NB4 (cell line): ENCODE data around the gene SLC24A4.

Experiments used
- DNase-seq: peaks from one replicate; pipeline ENCODE4 v3.0.0; 2010; ENCODE audit warnings: low read depth
- H3K4me3 ChIP-seq: one replicate; pipeline ENCODE4 v1.5.1; 2011; ENCODE audit warnings: mild to moderate bottlenecking, low read depth, low read length, moderate library complexity
- MYC ChIP-seq: IDR thresholded peaks from 2 replicates; pipeline ENCODE4 v1.6.1; 2011; ENCODE audit warnings: low read depth, low read length
- POLR2A ChIP-seq: IDR thresholded peaks from 2 replicates; pipeline ENCODE4 v1.6.1; 2011; ENCODE audit warnings: mild to moderate bottlenecking; ENCODE audit not compliant: insufficient read length; ENCODE audit errors: extremely low read depth
- TF ChIP-seq, protein P1 (sequence below): IDR thresholded peaks from one replicate; pipeline ENCODE4 v1.5.1; 2012; ENCODE audit warnings: low read depth, low read length
- TF ChIP-seq, protein P2 (sequence below): IDR thresholded peaks from 2 replicates; pipeline ENCODE4 v1.6.1; 2011; ENCODE audit warnings: low read depth, low read length

The SLC24A4 gene

DNA sequence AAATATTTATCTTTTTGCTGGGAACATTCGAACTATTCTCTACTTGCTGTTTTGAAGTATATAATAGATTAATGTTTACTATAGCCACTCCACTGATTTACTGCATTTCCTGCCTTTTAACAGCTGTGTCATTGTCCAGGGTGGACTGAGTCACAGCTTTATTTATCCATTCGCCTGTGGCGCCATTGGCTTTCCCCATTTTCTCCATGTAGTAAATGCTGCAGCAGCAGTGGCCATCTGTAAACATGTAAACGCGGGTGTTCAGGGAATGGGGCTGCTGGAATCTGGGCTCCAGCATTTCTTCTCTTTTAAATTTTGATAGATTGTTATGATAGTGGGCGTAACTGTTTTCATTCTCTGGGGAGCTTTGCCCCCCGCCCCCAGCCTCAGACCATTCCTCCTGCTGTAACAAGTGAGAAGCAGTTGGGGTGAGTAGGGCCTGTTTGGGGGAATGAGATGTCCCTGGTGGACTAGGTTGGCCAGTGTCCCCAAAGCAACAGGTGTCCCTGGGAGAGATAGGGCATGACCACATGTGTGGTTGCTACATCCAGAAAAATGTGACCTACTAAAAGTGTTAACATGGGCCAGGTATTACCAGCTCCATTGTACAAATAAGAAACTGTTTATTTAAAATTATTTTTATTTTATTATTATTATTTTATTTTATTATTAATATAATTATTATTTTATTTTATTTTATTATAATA is 223.5 kb downstream of the SLC24A4 start:
- TF ChIP-seq POLR2A (no peak), MYC (no peak)
- TF ChIP-seq, protein P1, sequence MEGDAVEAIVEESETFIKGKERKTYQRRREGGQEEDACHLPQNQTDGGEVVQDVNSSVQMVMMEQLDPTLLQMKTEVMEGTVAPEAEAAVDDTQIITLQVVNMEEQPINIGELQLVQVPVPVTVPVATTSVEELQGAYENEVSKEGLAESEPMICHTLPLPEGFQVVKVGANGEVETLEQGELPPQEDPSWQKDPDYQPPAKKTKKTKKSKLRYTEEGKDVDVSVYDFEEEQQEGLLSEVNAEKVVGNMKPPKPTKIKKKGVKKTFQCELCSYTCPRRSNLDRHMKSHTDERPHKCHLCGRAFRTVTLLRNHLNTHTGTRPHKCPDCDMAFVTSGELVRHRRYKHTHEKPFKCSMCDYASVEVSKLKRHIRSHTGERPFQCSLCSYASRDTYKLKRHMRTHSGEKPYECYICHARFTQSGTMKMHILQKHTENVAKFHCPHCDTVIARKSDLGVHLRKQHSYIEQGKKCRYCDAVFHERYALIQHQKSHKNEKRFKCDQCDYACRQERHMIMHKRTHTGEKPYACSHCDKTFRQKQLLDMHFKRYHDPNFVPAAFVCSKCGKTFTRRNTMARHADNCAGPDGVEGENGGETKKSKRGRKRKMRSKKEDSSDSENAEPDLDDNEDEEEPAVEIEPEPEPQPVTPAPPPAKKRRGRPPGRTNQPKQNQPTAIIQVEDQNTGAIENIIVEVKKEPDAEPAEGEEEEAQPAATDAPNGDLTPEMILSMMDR = no peak
- TF ChIP-seq, protein P2, sequence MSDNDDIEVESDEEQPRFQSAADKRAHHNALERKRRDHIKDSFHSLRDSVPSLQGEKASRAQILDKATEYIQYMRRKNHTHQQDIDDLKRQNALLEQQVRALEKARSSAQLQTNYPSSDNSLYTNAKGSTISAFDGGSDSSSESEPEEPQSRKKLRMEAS = no peak
- DNase-seq = peak; percentile 40
- H3K4me3 ChIP-seq = no peak overlapping the region

DNA sequence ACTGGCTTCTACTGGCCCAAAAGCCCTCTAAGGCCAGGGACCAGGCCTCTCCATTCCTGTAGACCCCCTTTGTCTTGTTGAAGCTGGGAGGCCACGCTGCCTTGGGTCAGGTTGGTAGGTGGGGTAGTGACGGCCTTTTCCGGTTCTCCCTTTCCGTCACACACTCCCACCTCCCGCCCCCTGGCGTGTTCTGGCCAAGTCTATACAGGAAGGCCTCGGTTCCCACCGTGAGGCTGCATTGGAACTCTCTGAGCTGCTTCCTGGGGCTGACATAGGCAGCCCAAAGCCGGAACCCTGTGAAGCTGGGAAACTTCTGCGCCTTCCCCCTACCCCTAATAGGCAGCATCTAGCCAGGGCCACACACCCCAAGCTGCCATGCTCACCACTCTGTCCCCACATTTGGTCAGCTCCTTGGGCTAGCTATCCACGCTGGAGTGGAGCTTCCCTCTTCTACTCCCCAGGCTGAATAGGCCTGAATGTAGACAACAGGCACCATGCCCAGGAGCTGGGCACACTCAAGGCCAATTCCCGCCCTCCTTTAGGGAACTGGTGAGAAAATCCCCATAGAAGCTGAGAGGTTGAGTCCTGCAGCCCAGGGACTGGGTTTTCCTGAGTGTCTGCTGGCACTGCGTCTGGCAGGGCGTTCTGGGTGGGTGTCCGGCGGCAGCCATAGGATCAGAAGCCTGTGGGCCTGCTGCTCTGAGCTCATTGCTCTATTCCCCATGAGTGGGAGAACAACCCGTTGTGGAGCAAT is 226.3 kb downstream of the SLC24A4 start:
- no peak for DNase-seq
- no peak overlapping the region for H3K4me3 ChIP-seq
- TF ChIP-seq POLR2A (no peak), MYC (no peak)
- TF ChIP-seq, protein P2 = no peak
- TF ChIP-seq, protein P1 = no peak

DNA sequence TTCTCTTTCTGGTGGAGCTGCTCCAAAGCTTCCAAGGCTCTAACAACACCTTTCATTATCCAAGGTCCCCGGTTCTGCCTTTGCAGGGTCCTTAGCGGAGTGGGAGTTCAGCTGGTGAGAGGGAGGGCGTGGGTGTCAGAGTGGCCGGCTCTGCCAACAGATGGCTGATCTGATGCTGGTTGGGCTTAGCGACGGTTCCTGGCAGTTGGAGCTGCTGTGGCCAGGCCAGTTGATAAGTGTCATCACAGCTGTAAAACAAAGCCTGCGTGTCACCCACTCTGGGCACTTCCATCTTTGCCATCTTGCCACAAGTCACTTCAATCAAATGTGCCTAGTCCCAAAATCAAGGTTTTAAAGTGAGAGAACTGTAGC is 226.9 kb downstream of the SLC24A4 start:
- TF ChIP-seq POLR2A (no peak), MYC (no peak)
- TF ChIP-seq, protein P2 = no peak
- TF ChIP-seq, protein P1 = no peak
- DNase-seq = peak; percentile 30
- no peak overlapping the region for H3K4me3 ChIP-seq
